ENCODE results near the gene IKBKE. TPM values are rescaled to one million over a fixed set of nuclear protein-coding genes. Genes with fewer than 3 reads are reported as not detected.

The IKBKE gene
- total and polyA plus RNA-seq, 2 donors (not counting 3 experiments of a cell fraction or from before 2014, with no cell fraction given) = 17.9 to 20.7 TPM

GRCh38 chr1:206506405-206507283, 36.4 kb downstream of the IKBKE start:
- intact Hi-C loops (cut with micrococcal nuclease) (loop anchor here (1.0 kb wide), 1 partner anchor 77 kb away; no protein-coding TSS in a partner anchor), dilution Hi-C loops (cut with MboI; ENCODE audit: extremely low pct_ligation_motif_present, low sequenced_read_pairs) (no loop called here)
- no peaks in the 10 kb centered on the region for H3K36me3 ChIP-seq (ENCODE audit: control insufficient read depth in 2 of 2, extremely low read depth in 1 of 2, insufficient read depth in 2 of 2, low read length in 2 of 2)
- no peaks in the 10 kb centered on the region for H3K9me1 ChIP-seq (replicated peaks; ENCODE audit: control insufficient read depth, extremely low read depth, insufficient read depth, low read length)
- POLR2A ChIA-PET = interaction anchor here (0.6 kb wide), 1 partner anchor 14 kb away, joined by 5 read pairs; no protein-coding TSS in a partner anchor
- no peaks in the 10 kb centered on the region for H4K20me1 ChIP-seq (replicated peaks; ENCODE audit: control insufficient read depth, extremely low read depth, insufficient read depth, low read length)
- DNase-seq (ENCODE audit: low read depth, low spot score) (no peak), FAIRE-seq (no peak)
- CTCF ChIA-PET = interaction anchor here (0.8 to 1.7 kb wide), 11 partner anchors 9 to 406 kb away, joined by 3 to 12 read pairs (median 4); no protein-coding TSS in a partner anchor
- peak overlapping the region in 1 of 3 experiments; percentile 27 for H3K4me3 ChIP-seq (replicated peaks in 1 of 3; ENCODE audit: insufficient read depth in 1 of 3, low read depth in 1 of 3, low read length in 3 of 3)
- H3K9me3 ChIP-seq (replicated peaks; ENCODE audit: control insufficient read depth, insufficient read depth, low read length) = no peaks in the 10 kb centered on the region
- peak overlapping the region; percentile 1 for H2AFZ ChIP-seq (ENCODE audit: low read depth, low read length)
- no peak overlapping the region for H3K9ac ChIP-seq (replicated peaks; ENCODE audit: extremely low read depth, insufficient read depth, low read length)
- no peak overlapping the region for H3K27ac ChIP-seq (ENCODE audit: insufficient read depth, low read depth, low read length)
- TF ChIP-seq MAX (IDR thresholded peaks at IDR 0.05; ENCODE audit: insufficient read depth, insufficient read length) = no peak
- TF ChIP-seq EZH2 (IDR thresholded peaks at IDR 0.05; ENCODE audit: borderline replicate concordance, low read depth, low read length, severe bottlenecking) = no peak
- TF ChIP-seq POLR2AphosphoS5 (IDR thresholded peaks at IDR 0.05; ENCODE audit: insufficient read depth, low read depth, low read length) = no peak
- TF ChIP-seq FOS (IDR thresholded peaks at IDR 0.05; ENCODE audit: borderline replicate concordance, insufficient read depth, low read length) = no peak
- no peak for TF ChIP-seq POLR2A (IDR thresholded peaks at IDR 0.05; ENCODE audit: low read depth, low read length)
- no peak for TF ChIP-seq MYC (IDR thresholded peaks at IDR 0.05; ENCODE audit: low read depth, low read length)
- TF ChIP-seq CTCF (IDR thresholded peaks at IDR 0.05; ENCODE audit: extremely low read depth in 1 of 2, insufficient read depth in 1 of 2, low read depth in 1 of 2, low read length in 2 of 2) = no peak
- no peak for TF ChIP-seq GATA2 (IDR thresholded peaks at IDR 0.05; ENCODE audit: insufficient read depth, insufficient read length, low read depth, low read length)
- no peak for TF ChIP-seq JUN (IDR thresholded peaks at IDR 0.05; ENCODE audit: borderline replicate concordance, insufficient read depth, insufficient read length, low read depth)
- peaks cover 71 to 75% of the 10 kb centered on the region in 2 experiments for H3K27me3 ChIP-seq (ENCODE audit: control insufficient read depth in 2 of 2, insufficient read depth in 2 of 2, low read length in 2 of 2)
- no peaks in the 10 kb centered on the region for H3K79me2 ChIP-seq (ENCODE audit: control insufficient read depth, insufficient read depth, low read length)
- H3K4me1 ChIP-seq (ENCODE audit: control insufficient read depth, extremely low read depth, insufficient read depth, low read length) = no peaks in the 10 kb centered on the region
- no TSS peak for BruUV-seq (replicated peaks)
- H3K4me2 ChIP-seq (ENCODE audit: insufficient read depth, low read length) = peak overlapping the region; percentile 28

Measured in endothelial cell of umbilical vein (primary cell).